GM10266 (cell line): ENCODE results near the gene COL12A1.

ENCODE experiments used
- DNase-seq: peaks from one replicate; pipeline ENCODE4 v3.0.0; 2012; ENCODE audit errors: extremely low spot score
- TF ChIP-seq, protein P1 (sequence below): IDR thresholded peaks from 2 replicates; pipeline ENCODE4 v1.5.1; 2012; ENCODE audit warnings: mild to moderate bottlenecking, low read depth; ENCODE audit not compliant: control insufficient read depth, insufficient read depth; ENCODE audit errors: missing control alignments

The COL12A1 gene

DNA sequence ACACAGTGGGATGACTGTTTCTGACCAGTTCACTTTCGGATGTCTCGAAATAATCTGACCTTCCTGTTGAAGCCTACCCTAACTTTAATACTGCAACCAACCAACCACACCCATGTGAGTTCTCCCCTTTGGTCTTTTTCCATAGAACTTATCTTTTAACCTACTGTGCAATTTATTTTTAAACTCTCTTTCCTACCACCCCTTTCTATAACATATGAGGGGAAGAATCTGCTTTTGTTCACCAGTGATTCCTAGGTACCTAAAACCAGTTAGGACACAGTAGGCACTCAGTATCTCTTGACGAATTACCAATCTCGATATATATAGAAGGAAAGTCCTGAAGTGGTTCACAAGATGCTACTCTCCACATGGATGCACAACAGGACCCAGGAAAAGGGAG lies 30.8 kb upstream of the COL12A1 start:
- TF ChIP-seq, protein P1, sequence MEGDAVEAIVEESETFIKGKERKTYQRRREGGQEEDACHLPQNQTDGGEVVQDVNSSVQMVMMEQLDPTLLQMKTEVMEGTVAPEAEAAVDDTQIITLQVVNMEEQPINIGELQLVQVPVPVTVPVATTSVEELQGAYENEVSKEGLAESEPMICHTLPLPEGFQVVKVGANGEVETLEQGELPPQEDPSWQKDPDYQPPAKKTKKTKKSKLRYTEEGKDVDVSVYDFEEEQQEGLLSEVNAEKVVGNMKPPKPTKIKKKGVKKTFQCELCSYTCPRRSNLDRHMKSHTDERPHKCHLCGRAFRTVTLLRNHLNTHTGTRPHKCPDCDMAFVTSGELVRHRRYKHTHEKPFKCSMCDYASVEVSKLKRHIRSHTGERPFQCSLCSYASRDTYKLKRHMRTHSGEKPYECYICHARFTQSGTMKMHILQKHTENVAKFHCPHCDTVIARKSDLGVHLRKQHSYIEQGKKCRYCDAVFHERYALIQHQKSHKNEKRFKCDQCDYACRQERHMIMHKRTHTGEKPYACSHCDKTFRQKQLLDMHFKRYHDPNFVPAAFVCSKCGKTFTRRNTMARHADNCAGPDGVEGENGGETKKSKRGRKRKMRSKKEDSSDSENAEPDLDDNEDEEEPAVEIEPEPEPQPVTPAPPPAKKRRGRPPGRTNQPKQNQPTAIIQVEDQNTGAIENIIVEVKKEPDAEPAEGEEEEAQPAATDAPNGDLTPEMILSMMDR = no peak
- no peak for DNase-seq

DNA sequence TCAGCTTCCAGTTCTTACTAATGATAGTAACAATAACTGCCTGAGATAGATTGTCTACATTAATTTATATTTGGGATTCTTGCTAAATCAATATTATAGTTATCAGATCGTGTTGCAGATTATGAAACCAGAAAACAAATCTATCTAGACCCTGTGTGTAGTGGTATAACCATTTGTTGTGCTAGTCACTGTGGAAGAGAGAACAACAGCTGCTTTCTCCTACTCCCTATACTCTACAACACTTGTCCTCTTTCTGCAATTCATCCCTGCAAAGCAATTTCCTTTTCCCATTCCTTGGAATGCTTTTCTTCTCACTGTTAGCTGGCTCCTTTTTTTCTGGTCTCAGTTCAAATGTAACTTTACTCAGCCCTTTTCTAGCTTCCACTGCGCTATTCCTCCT lies 29.4 kb upstream of the COL12A1 start:
- TF ChIP-seq, protein P1 = no peak
- no peak for DNase-seq

DNA sequence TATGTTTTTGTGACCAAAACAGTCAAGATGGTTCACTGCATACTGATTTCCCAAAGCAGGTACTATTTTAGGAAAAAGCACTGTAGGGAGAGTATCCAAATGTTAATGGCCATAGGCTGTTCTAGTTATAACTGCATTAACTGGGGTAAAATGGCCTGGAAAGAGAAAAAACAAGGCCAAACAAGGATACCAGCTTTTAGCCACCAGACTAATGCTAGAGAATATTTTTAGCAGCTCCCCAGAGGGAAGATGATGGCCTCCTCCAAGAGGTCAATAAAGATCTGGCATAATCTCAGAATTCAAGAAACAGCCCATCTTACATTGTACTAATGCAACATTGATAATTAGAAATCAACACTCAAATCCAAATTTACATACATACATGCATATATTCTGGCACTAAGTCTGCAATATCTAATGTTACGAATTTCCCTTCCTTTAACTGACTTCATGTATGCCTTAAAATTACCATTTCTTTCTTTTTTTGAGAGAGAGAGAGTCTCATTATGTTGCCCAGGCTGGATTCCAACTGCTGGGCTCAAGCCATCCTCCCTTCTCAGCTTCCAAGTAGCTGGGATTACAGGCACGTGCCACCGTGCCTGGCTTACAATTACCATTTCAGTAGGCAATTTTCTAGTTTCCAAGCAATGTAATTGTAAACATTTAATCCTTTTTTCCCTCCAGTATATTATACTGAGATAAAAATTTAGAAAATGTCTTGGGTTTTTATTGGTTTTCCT lies 28.4 kb upstream of the COL12A1 start:
- TF ChIP-seq, protein P1 = no peak

DNA sequence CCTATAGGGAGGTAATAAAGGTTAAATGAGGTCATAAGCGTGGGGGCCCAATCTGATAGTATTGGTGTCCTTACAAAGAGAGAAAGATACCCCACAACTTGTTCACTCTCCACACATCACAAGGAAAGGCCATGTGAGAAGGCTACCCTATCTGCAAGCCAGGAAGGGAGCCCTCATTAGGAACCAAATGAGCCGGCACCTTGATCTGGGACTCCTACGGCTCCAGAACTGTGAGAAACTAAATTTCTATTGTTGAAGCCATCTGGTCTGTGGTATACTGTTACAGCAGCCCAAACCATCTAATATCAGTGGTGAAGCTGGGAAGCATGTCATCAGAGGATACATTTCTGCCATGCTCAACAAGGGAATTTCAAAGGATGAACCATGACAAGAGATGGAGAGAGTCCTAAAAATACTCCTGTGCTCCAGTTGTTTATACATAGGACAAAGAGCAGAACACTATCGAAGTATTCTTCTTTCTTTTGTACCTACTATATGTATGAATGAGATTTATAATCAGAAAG lies 27.3 kb upstream of the COL12A1 start:
- TF ChIP-seq, protein P1 = no peak
- DNase-seq = no peak

More for the DNA sequence above, 28.4 kb upstream of the COL12A1 start:
- no peak for DNase-seq

DNA sequence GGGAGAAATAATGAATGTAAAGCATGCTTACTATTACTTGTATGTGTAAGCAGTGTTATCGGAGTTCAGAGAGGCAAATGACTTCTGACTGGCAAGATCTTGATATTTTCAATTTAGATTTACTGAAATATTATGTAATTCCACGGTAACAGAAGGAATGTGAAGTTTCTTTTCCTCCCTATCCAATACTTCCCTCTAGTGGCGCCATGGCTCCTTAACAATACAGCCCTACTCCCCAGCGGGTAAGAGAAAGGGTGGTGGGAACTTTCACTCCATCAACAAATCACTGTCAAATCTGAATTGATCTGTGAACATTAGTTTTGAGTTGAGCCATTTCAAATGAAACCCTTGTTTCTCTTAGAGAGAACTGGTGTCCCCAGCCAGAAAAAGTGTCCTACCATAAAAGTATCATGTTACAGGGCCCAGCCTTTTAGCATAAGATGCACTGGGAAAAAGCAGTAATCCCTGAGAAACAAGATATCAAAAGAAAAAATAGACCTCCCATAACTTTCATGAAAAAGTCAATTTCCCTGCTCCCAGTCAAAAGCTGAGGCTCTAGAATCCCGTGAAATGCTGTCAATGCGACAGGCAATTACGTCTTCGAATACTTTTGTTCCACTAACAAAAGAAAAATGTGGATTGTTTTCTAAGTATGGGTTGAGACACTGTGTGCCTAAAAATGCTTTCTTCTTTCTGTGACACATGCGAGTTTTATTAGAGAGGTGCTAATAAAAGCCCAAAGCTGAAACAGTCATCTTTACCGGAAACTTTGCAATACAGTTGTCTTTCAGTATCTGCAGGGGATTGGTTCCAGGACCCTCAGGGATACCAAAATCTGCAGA lies 24.9 kb upstream of the COL12A1 start:
- no peak for DNase-seq
- TF ChIP-seq, protein P1 = peak; percentile 52

DNA sequence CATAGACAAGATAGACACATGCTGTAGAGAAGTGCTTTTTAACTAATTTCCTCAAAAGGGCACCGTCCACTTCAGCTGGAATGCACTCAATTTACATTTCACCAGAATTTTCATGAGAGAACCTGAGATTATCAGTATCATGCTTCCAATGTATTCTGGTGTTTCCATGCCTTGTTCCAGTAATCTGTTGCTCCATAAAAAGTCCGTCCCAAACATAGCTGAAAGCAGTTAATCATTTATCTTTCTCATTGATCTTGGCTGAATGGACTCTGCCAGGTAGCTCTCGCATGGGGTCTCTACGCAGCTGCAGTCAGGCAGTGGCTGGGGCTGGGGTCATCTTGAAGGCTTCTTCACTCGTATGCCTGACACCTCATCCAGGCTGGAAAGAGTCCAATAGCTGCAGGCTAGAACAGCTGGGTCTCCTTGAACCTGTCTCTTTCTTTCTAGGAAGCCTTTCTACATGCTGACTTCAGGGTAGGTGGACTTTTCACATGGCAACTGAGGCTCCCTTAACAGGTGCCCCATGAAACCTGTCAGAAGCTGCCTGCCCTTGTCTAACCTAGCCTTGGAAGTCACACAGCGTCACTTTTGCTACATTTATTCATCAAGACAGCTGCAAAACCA lies 18.6 kb upstream of the COL12A1 start:
- TF ChIP-seq, protein P1 = no peak
- DNase-seq = no peak
